Non-pigmented ciliary epithelial cell (primary cell): ENCODE measurements around the gene NACC2.

Experiments used
- DNase-seq: peaks from one replicate; pipeline ENCODE4 v3.0.0-alpha.2; 2010; ENCODE audit warnings: low read depth

The NACC2 gene

DNA sequence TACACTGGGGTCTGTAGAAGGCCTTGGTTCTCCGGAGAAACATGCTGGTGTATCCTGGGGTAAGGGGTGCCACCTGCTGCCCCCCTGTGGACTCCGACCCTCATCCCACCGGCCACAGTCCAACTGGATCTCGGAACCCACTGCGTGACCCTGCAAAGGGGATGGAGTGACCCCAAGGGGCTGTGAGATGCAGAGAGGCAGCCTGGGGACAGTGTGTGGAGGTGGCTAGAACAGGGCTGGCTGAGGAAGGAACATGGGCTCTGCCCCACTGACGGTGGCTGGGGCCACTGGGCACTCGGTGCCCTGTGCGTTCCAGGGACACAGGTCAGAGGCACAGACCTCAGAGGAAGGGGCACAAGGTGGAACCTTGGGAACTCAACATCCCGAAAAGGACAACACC is 2.3 kb downstream of the NACC2 start:
- DNase-seq: no peak

GRCh38 chr9:136092353-136092650 is 2.8 kb downstream of the NACC2 start:
- no peak for DNase-seq

DNA sequence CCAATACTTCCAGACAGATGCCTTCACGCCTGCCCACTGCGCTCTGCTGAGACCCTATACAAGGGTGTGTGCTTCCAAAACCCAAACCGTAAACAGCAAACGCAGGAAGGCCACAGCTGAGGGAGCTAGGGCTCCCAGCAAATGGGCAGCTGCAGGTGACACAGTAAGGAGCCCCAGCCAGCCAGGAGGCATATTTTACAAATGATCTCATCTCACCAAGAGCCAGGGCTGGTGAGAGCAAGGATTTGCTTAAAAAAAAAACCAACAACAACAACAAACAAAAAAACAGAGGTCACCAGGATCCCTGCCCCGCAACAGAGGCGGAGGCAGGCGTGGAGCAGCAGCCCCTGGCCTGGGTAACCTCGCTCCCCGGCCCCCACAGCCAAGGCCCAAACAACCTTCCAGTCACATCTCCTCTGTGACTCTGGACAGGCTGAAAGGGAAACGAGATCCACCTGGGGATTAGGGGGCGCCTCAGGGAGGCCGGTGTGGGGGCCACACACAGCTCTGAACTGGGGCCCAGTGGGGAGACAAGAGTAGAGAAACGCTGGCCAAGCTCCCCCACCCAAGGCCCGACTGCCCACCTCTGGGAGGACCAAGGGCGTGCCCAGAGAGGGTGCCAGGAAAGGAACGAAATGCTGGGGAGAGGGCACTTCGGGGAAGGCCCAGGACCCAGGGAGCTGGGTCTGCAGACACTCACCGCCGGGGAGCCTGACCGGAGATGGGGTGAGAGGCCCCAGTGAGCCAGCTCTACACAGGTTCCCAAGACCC is 3.3 kb downstream of the NACC2 start:
- DNase-seq: no peak

DNA sequence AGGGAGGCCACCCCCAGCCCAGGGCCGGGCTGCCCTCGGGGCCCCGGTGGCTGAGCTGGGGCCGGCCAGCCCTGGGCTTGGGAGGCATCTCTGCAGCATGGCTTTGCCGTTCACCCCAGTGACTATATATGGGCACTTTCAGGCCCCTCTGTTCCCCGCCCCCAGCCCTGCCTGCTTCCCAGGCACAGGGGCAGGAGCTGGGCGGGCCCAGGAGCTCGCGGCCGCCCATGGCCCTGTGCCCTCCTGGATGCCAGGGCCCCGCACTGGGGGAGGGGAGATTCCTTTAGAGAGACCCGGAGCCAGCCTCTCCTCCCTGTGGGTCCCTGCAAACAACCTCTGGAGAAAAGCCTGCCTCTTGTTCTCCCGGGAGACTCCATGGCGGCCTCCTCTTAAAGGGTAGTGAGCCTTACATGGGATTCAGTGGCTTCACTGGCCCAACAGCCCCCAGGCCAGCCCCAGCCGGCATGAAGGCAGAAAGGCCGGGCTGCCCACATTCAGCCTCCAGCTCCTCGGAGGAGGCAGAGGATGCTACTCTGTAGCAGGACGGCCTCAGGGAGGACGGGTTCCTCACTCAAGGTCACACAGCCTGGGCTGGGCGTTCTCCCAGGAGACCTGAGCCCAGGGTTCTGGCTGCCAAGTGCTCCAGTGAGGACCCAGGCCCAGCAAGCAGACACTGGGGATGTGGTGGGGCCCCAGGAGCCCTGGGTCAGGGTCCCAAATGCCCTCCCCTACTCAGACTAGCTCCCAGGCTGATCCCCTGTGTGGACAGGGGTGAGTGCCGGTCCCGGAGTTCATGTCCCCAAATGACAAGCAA is 4.1 kb downstream of the NACC2 start:
- no peak for DNase-seq

DNA sequence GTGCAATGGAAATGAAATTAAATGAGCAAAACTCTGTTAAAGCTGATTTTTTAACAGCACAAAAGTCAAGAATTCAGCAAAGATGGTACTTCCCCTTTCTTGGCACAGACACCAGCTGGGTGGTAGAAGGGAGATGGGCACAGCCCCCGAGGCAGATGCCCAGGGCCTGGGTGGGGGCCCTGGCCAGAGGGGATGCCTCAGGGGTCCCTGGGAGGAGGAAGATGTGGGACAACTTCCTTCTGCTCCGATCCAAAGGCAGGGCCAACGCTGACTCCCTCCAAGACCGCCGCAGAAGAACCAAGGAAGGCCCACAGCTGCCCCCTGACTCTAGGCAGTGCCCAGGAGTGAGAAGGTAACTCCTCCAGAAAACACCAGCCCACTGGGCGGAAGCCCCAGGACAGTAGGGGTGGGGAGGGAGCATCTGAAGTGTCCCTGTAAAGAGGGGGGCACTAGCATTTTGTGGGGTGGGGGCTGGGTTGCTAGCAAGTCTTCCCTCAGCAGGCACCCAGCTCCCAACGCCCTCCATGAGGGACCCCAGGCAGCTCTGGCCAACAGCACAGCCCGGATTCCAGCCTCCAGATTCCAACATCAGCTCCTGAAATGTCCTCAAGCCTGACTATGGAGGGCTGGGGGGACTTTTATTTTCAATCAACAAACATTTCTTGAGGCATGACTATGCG is 4.9 kb downstream of the NACC2 start:
- no peak for DNase-seq

GRCh38 chr9:136089697-136090045 is 5.4 kb downstream of the NACC2 start:
- DNase-seq: no peak

DNA sequence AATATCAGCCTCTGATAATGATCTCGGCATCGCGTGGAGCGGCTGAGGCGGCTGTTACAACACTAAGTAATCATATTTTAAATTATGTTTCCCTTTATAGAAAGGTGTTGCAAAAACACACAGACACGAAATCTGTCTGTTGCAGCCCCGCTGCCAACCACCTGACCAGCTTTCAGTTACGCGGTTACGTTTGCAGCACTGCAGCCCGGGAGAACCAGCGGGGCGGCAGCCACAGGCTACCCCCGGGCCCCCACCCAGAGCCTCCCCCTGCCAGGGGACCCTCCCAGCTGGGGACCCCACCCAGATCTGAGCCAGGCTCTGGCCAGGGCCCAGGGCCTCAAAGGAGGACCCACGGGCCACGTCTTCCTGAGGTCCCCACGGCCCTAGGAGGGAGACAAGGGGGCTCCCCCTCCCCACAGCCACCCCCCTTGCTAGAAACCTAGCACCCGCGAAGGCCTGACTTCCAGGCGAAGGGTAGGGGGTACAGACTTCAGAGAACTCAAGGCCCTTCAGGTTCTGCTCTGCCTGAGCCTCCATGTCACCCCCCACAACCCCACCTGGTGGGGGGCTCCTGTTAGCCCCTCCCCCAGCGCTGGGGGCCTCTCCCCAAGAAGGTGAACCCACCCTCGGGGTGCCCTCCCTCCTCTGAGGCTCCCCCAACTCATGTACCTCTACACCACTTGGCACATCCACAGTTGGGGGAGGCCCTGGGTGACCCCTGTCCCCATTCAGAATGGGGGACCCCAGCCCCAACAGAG is 6.0 kb downstream of the NACC2 start:
- DNase-seq: no peak

GRCh38 chr9:136088481-136088938 is 6.6 kb downstream of the NACC2 start:
- DNase-seq: no peak

- no peak for DNase-seq
Measured at GRCh38 chr9:136087741-136088480, 7.2 kb downstream of the NACC2 start.

- DNase-seq: no peak
Measured at GRCh38 chr9:136086951-136087740, 7.9 kb downstream of the NACC2 start.

- no peak for DNase-seq
Measured at GRCh38 chr9:136086213-136086881, 8.7 kb downstream of the NACC2 start.

DNA sequence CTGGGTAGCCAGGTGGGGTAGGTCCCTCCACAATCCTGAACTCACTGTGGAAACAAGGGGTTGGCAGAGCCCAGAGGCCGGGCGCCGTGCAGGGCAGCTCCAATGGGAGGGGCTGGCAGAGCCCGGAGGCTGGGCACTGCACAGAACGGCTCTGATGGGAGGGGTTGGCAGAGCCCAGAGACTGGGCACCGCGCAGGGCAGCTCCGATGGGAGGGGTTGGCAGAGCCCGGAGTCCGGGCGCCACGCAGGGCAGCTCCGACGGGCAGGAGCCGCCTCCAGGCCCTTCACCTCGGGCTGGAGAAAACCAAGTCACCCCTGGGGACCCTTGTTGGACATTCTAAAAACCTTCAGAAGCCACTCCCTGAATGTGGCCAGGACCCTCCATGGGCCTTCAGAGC is 9.3 kb downstream of the NACC2 start:
- no peak for DNase-seq

DNA sequence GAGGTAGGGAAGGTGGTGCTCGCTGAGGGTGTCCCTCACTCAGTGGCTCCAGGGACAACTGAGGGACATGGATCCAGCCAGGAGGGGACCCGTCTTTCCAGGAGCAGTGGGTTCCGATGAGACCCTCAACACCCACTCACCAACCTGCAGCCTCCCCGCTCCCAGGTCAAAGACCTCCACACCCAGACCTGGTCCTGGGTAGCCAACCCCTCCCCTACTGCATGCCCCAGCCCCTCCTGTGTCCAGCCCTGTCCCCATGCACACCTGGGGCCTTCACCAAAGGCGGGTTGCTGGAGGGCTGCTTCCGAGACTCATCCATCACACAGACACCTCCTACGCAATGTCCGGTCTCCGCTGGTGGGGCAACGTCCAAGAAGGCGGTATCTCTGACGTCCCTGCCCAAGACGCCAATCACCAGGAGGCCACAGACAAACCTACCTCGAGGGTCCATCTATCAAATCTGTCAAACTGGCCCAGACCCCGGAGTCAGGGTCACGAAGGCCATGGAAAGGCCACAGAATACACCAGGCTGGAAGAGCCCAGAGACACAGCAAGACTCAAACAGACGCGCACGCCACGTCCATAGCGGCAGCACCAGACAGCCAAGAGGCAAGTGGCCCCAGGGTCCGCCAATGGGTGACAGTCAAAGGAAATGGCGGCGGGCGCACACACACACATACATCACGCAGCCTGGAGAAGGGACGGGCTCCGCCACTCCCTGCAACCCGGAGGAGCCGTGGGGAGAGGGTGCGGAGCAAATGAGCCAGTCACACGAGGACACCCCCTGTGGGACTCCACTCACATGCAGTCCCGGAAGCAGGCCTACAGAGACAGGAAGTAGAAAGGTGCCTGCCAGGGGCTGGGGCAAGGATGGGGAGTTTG is 10.8 kb downstream of the NACC2 start:
- DNase-seq: no peak

DNA sequence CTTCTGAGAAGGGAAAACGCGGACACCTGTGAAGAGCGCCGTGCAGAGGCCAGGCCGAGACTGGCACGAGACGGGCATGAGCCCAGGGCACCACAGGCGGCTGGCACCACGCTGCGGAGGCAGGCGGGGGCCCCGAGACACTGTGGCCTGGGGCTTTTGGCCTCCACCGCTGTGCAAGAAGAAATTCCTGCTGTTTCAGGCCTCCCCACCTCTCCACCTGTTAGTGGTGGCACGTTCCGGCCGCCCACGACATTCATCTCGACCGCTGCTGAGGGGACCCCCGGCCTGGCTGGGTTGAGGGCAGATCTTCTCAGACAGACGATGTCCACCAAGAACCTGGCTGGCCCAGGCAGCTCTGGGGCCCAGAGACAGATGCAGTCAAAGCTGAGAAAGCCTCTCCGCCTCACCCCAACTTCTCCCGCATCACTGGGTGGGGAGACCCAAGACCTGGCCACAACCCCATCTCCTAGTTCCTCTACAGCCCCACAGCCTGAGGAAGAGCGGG is 11.5 kb downstream of the NACC2 start:
- no peak for DNase-seq

DNA sequence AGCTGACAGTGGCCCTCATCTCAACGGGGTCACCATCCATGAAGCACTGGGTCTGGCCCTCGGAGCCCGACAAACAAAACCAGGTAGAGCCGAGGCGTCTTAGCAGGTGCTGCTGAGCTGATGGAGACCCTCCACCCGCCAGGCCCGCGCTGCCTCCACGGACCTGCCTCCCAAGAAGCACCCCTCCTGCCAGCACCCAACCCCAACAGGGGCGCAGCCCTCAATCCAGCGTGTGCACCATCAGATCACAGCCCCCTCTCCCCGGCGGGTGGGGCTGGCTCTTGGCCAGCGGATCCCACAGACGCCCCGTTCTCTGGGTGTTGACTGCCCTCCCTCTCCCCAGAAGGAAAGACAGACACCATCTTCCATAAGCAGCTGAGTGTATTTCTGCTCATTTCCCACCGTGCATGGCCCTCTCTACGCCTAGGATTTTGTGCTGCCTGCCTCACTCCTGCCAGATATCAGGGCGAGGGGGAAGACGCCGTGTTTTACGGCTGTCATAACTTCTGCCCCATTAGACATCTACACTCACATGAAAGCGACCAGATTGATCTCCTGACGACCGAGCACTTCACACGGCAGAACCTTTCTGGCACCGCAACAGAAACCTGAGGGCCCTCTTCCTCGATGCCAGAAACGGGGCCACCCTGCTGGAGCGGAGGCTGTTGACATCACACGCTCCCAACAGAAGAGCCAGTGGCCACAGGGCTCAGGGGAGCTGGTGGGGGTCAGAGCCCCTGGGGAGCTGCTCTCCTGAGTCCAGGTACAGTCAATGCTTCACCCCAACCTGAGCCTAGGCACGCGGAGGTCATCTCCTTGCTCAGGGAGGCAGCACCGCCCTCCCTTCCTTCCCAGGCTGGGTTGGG is 12.4 kb downstream of the NACC2 start:
- no peak for DNase-seq

- no peak for DNase-seq
Measured at GRCh38 chr9:136081826-136082495, 13.1 kb downstream of the NACC2 start.

GRCh38 chr9:136081113-136081825 is 13.8 kb downstream of the NACC2 start:
- no peak for DNase-seq
